Keratinocyte (primary cell): ENCODE measurements around the gene FBXO39. TPM values are rescaled to one million over a fixed set of nuclear protein-coding genes. Genes with fewer than 3 reads are reported as not detected.
A peak's percentile ranks its signal among the peaks of the same experiment; 100 is the strongest.

Experiments
- DNase-seq: peaks from one replicate; pipeline ENCODE4 v3.0.0-alpha.2; 2011; ENCODE audit warnings: low read depth, missing footprints, low spot score
- FAIRE-seq: peaks from 2 replicates; lab custom pipeline; 2011; peaks lifted over from hg19 to GRCh38; lab: Jason Lieb, UNC
- H2AFZ ChIP-seq: 2 replicates; pipeline ENCODE4 v1.6.0; 2012; ENCODE audit warnings: low read length, control low read depth, inconsistent platforms; ENCODE audit not compliant: control insufficient read depth
- H3K27ac ChIP-seq: 2 replicates; pipeline ENCODE4 v1.5.1; 2011; ENCODE audit warnings: low read length; ENCODE audit not compliant: control insufficient read depth, insufficient read depth
- H3K27me3 ChIP-seq: 3 replicates; pipeline ENCODE4 v1.6.0; 2011; ENCODE audit warnings: low read length; ENCODE audit not compliant: control insufficient read depth, insufficient read depth; ENCODE audit errors: extremely low read depth
- H3K36me3 ChIP-seq, 2 experiments: 2 replicates in 1 of 2; 3 replicates in 1 of 2; pipeline ENCODE4 v1.5.1; 2011; ENCODE audit warnings: low read length in 2 of 2, mild to moderate bottlenecking in 1 of 2; ENCODE audit not compliant: control insufficient read depth in 2 of 2, insufficient read depth in 2 of 2; ENCODE audit errors: extremely low read depth in 1 of 2
- H3K4me1 ChIP-seq: 3 replicates; pipeline ENCODE4 v1.5.1; 2011; ENCODE audit warnings: low read length; ENCODE audit not compliant: control insufficient read depth, insufficient read depth; ENCODE audit errors: extremely low read depth
- H3K4me2 ChIP-seq: 3 replicates; pipeline ENCODE4 v1.6.0; 2011; ENCODE audit warnings: low read depth, low read length; ENCODE audit not compliant: control insufficient read depth, insufficient read depth; ENCODE audit errors: extremely low read depth
- H3K4me3 ChIP-seq, 3 experiments: fragments of 200-600 bp in 1 of 3; sonication (generic) in 1 of 3; 2 replicates in 2 of 3; 3 replicates in 1 of 3; pipeline ENCODE4 v1.5.1; 2011 to 2016; ENCODE audit warnings: low read length in 3 of 3, mild to moderate bottlenecking in 3 of 3, control low read depth in 2 of 3, inconsistent platforms in 1 of 3, low read depth in 1 of 3, mixed read lengths in 1 of 3, mixed run types in 1 of 3, moderate library complexity in 1 of 3; ENCODE audit not compliant: control insufficient read depth in 2 of 3, insufficient read depth in 2 of 3; ENCODE audit errors: extremely low read depth in 1 of 3
- H3K79me2 ChIP-seq: 2 replicates; pipeline ENCODE4 v1.6.0; 2012; ENCODE audit warnings: low read length; ENCODE audit not compliant: control insufficient read depth, insufficient read depth
- H3K9ac ChIP-seq: 3 replicates; pipeline ENCODE4 v1.6.0; 2011; ENCODE audit warnings: low read length; ENCODE audit not compliant: control insufficient read depth, insufficient read depth; ENCODE audit errors: extremely low read depth
- H3K9me1 ChIP-seq: 3 replicates; pipeline ENCODE4 v1.6.0; 2011; ENCODE audit warnings: low read length; ENCODE audit not compliant: control insufficient read depth, insufficient read depth; ENCODE audit errors: extremely low read depth
- H3K9me3 ChIP-seq: 2 replicates; pipeline ENCODE4 v1.5.1; 2012; ENCODE audit warnings: low read depth, low read length; ENCODE audit not compliant: control insufficient read depth
- H4K20me1 ChIP-seq: 3 replicates; pipeline ENCODE4 v1.6.0; 2011; ENCODE audit warnings: low read length; ENCODE audit not compliant: control insufficient read depth, insufficient read depth; ENCODE audit errors: extremely low read depth
- CTCF ChIP-seq, 3 experiments: IDR thresholded peaks in 1 of 3; conservative IDR thresholded peaks in 1 of 3; optimal IDR thresholded peaks in 1 of 3; 2 replicates in 2 of 3; 3 replicates in 1 of 3; pipeline versions ENCODE3 to v1.5.1; 2011; ENCODE audit warnings: low read length in 3 of 3, mild to moderate bottlenecking in 3 of 3, moderate library complexity in 2 of 3, control low read depth in 1 of 3, inconsistent platforms in 1 of 3; ENCODE audit not compliant: insufficient read depth in 2 of 3; ENCODE audit errors: extremely low read depth in 1 of 3
- EZH2 ChIP-seq: IDR thresholded peaks from one replicate; pipeline ENCODE4 v1.6.1; 2012; ENCODE audit warnings: inconsistent platforms, mild to moderate bottlenecking, low read length, moderate library complexity
- dilution Hi-C: fragments of 300-500 bp; cut with MboI; formaldehyde crosslinking; loops from one replicate; pipeline ENCODE4 v1.7.0; 2020; ENCODE audit warnings: low sequenced_read_pairs; ENCODE audit not compliant: extremely low pct_ligation_motif_present
- polyA plus RNA-seq, 5 experiments: library from polyadenylated mRNA; depleted of rRNA in 3 of 5; stranded (reverse) in 3 of 5; stranded (forward) in 1 of 5; unstranded in 1 of 5; fragments of >200 nt; gene quantifications; 1 replicate in 1 of 5; 2 replicates in 3 of 5; 3 replicates in 1 of 5; pipeline versions ENCODE4 v1.2.1 to v1.2.3, GENCODE V29; 2011 to 2012; ENCODE audit warnings: missing spikeins in 2 of 5, low read depth in 1 of 5, low replicate concordance in 1 of 5

The FBXO39 gene
- polyA plus RNA-seq, 1 donor (not counting 4 experiments of a cell fraction or from before 2014, with no cell fraction given), result 3.3 TPM

- H3K4me1 ChIP-seq, result peaks cover 24% of the 10 kb centered on the region
- H3K9ac ChIP-seq, result no peak overlapping the region
- H3K79me2 ChIP-seq, result no peaks in the 10 kb centered on the region
- H3K4me2 ChIP-seq, result no peak overlapping the region
- no peak for TF ChIP-seq CTCF (optimal IDR thresholded peaks at IDR 0.05 in 1 of 3, IDR thresholded peaks at IDR 0.05 in 1 of 3, conservative IDR thresholded peaks at IDR 0.05 in 1 of 3; ENCODE audit: extremely low read depth in 1 of 3, insufficient read depth in 2 of 3, low read length in 3 of 3)
- no peak for TF ChIP-seq EZH2
- peak overlapping the region; percentile 27 for H3K27ac ChIP-seq
- H3K4me3 ChIP-seq, result no peak overlapping the region
- H3K9me1 ChIP-seq, result no peaks in the 10 kb centered on the region
- H3K36me3 ChIP-seq, result no peaks in the 10 kb centered on the region
- peak; percentile 21 for DNase-seq
- FAIRE-seq, result peak; percentile 57
- H3K9me3 ChIP-seq, result no peaks in the 10 kb centered on the region
- H3K27me3 ChIP-seq, result no peaks in the 10 kb centered on the region
- no peaks in the 10 kb centered on the region for H4K20me1 ChIP-seq
- dilution Hi-C loops, result no loop called here
- H2AFZ ChIP-seq, result peak overlapping the region; percentile 84
Observed at GRCh38 chr17:6752068-6752909, 23.7 kb upstream of the FBXO39 start.

- H3K9ac ChIP-seq, result no peak overlapping the region
- H3K4me3 ChIP-seq, result no peak overlapping the region
- dilution Hi-C loops, result no loop called here
- no peaks in the 10 kb centered on the region for H3K9me3 ChIP-seq
- no peak for TF ChIP-seq EZH2
- TF ChIP-seq CTCF (optimal IDR thresholded peaks at IDR 0.05 in 1 of 3, IDR thresholded peaks at IDR 0.05 in 1 of 3, conservative IDR thresholded peaks at IDR 0.05 in 1 of 3; ENCODE audit: extremely low read depth in 1 of 3, insufficient read depth in 2 of 3, low read length in 3 of 3), result no peak
- H3K79me2 ChIP-seq, result no peaks in the 10 kb centered on the region
- FAIRE-seq (no peak), DNase-seq (no peak)
- no peak overlapping the region for H2AFZ ChIP-seq
- H3K36me3 ChIP-seq, result no peaks in the 10 kb centered on the region
- no peak overlapping the region for H3K4me2 ChIP-seq
- H3K27me3 ChIP-seq, result no peaks in the 10 kb centered on the region
- H4K20me1 ChIP-seq, result no peaks in the 10 kb centered on the region
- H3K4me1 ChIP-seq, result peaks cover 24% of the 10 kb centered on the region
- peak overlapping the region; percentile 27 for H3K27ac ChIP-seq
- no peaks in the 10 kb centered on the region for H3K9me1 ChIP-seq
Observed at GRCh38 chr17:6753006-6753445, 23.0 kb upstream of the FBXO39 start.
